ENCODE results near the gene GLRB. TPM values are rescaled to one million over a fixed set of nuclear protein-coding genes. Genes with fewer than 3 reads are reported as not detected.

Gene GLRB
- polyA plus RNA-seq, 1 experiment, result 4.8 TPM

GRCh38 chr4:157075401-157075800, 549 bp upstream of the GLRB start:
- ChIA-PET POLR2A (no interaction called here), CTCF (interaction anchor here (0.6 to 1.2 kb wide), 2 partner anchors 103 to 600 kb away, joined by 3 to 4 read pairs; no protein-coding TSS in a partner anchor)
- H3K27me3 ChIP-seq (ENCODE audit: control insufficient read depth, insufficient read depth, low read length), result no peaks in the 10 kb centered on the region
- peak overlapping the region; percentile 76 for H3K4me3 ChIP-seq (ENCODE audit: low read depth, low read length)
- no peak for DNase-seq (ENCODE audit: low read depth)
- no peak for TF ChIP-seq CTCF (IDR thresholded peaks at IDR 0.05; ENCODE audit: insufficient read depth, low read depth, low read length)
- no peaks in the 10 kb centered on the region for H3K36me3 ChIP-seq (ENCODE audit: control insufficient read depth, insufficient read depth, low read length)

- peak overlapping the region; percentile 76 for H3K4me3 ChIP-seq (ENCODE audit: low read depth, low read length)
- POLR2A ChIA-PET, result no interaction called here
- no peak for DNase-seq (ENCODE audit: low read depth)
- H3K27me3 ChIP-seq (ENCODE audit: control insufficient read depth, insufficient read depth, low read length), result no peaks in the 10 kb centered on the region
- no peak for TF ChIP-seq CTCF (IDR thresholded peaks at IDR 0.05; ENCODE audit: insufficient read depth, low read depth, low read length)
- H3K36me3 ChIP-seq (ENCODE audit: control insufficient read depth, insufficient read depth, low read length), result no peaks in the 10 kb centered on the region
- CTCF ChIA-PET, result interaction anchor here (0.7 to 1.3 kb wide), 2 partner anchors 36 to 94 kb away, joined by 3 to 4 read pairs; no protein-coding TSS in a partner anchor
These were observed 613 bp downstream of the GLRB start for GRCh38 chr4:157076578-157076947.

- TF ChIP-seq CTCF (IDR thresholded peaks at IDR 0.05; ENCODE audit: insufficient read depth, low read depth, low read length), result no peak
- ChIA-PET CTCF (no interaction called here), POLR2A (no interaction called here)
- H3K27me3 ChIP-seq (ENCODE audit: control insufficient read depth, insufficient read depth, low read length), result no peaks in the 10 kb centered on the region
- no peaks in the 10 kb centered on the region for H3K36me3 ChIP-seq (ENCODE audit: control insufficient read depth, insufficient read depth, low read length)
- no peak for DNase-seq (ENCODE audit: low read depth)
- no peak overlapping the region for H3K4me3 ChIP-seq (ENCODE audit: low read depth, low read length)
These were observed 3.5 kb downstream of the GLRB start for GRCh38 chr4:157079441-157079840.

- ChIA-PET CTCF (no interaction called here), POLR2A (no interaction called here)
- Histone ChIP-seq H3K36me3 (ENCODE audit: control insufficient read depth, insufficient read depth, low read length) (no peaks in the 10 kb centered on the region), H3K27me3 (ENCODE audit: control insufficient read depth, insufficient read depth, low read length) (no peaks in the 10 kb centered on the region), H3K4me3 (ENCODE audit: low read depth, low read length) (no peak overlapping the region)
- TF ChIP-seq CTCF (IDR thresholded peaks at IDR 0.05; ENCODE audit: insufficient read depth, low read depth, low read length), result no peak
- no peak for DNase-seq (ENCODE audit: low read depth)
These were observed 4.7 kb downstream of the GLRB start for GRCh38 chr4:157080605-157081004.

GRCh38 chr4:157095716-157096115, 19.8 kb downstream of the GLRB start:
- ChIA-PET CTCF (interaction anchor here (0.5 kb wide), 1 partner anchor 31 kb away, joined by 3 read pairs; no protein-coding TSS in a partner anchor), POLR2A (no interaction called here)
- TF ChIP-seq CTCF (IDR thresholded peaks at IDR 0.05; ENCODE audit: insufficient read depth, low read depth, low read length), result no peak

More at GRCh38 chr4:157095716-157096115, 19.8 kb downstream of the GLRB start:
- no peak for DNase-seq (ENCODE audit: low read depth)
- Histone ChIP-seq H3K36me3 (ENCODE audit: control insufficient read depth, insufficient read depth, low read length) (no peaks in the 10 kb centered on the region), H3K4me3 (ENCODE audit: low read depth, low read length) (no peak overlapping the region), H3K27me3 (ENCODE audit: control insufficient read depth, insufficient read depth, low read length) (no peaks in the 10 kb centered on the region)

Measured in BJ (cell line).